Upper lobe of right lung (tissue), 1 donor: ENCODE data around the gene TUBB8. TPM values are rescaled to one million over a fixed set of nuclear protein-coding genes. Genes with fewer than 3 reads are reported as not detected.

Experiments
- ATAC-seq: fragments of 200-7000 bp; cut with Tn5 transposase; one replicate; pipeline ENCODE4 v1.9.1; 2020; ENCODE audit warnings: mild to moderate bottlenecking, moderate library complexity
- DNase-seq: peaks from one replicate; pipeline ENCODE4 v3.0.0-alpha.2; 2020
- H3K27ac ChIP-seq: fragments of 200-600 bp; one replicate; pipeline ENCODE4 v1.8.0; 2022
- H3K27me3 ChIP-seq: fragments of 200-600 bp; one replicate; pipeline ENCODE4 v1.8.0; 2022; ENCODE audit warnings: mild to moderate bottlenecking
- H3K36me3 ChIP-seq: fragments of 200-600 bp; one replicate; pipeline ENCODE4 v1.8.0; 2022
- H3K4me1 ChIP-seq: fragments of 200-600 bp; one replicate; pipeline ENCODE4 v1.8.0; 2022
- H3K4me3 ChIP-seq: fragments of 200-600 bp; one replicate; pipeline ENCODE4 v1.8.0; 2022; ENCODE audit warnings: mild to moderate bottlenecking
- H3K9me3 ChIP-seq: fragments of 200-600 bp; one replicate; pipeline ENCODE4 v1.8.0; 2022
- intact Hi-C: fragments of 100-400 bp; cut with DNase I; formaldehyde crosslinking; loops from one replicate; pipeline ENCODE4 v1.11.0; 2022
- total RNA-seq: library from RNA; stranded (reverse); fragmentation: NEBNext Ultra II Directional; extraction: Animal tissue kit (Norgen Biotek cat#: 25700); gene quantifications from one replicate; pipeline ENCODE4 v1.2.1, GENCODE V29; 2021
- TF ChIP-seq, protein P1 (sequence below): fragments of 200-600 bp; IDR thresholded peaks from one replicate; pipeline ENCODE4 v1.8.0; 2022; ENCODE audit warnings: antibody characterized with exemption
- donor health status: DM: no; HTN: yes; CAD: no; lungs with severe emphysema.

The TUBB8 gene
- total RNA-seq, 1 donor from 2014 or later, result 0.20 TPM

GRCh38 chr10:87177-88080 is 38.3 kb upstream of the TUBB8 start:
- H3K4me1 ChIP-seq, result peaks cover 7% of the 10 kb centered on the region
- intact Hi-C loops, result no loop called here
- no peaks in the 10 kb centered on the region for H3K9me3 ChIP-seq
- no peak overlapping the region for H3K4me3 ChIP-seq
- TF ChIP-seq, protein P1, sequence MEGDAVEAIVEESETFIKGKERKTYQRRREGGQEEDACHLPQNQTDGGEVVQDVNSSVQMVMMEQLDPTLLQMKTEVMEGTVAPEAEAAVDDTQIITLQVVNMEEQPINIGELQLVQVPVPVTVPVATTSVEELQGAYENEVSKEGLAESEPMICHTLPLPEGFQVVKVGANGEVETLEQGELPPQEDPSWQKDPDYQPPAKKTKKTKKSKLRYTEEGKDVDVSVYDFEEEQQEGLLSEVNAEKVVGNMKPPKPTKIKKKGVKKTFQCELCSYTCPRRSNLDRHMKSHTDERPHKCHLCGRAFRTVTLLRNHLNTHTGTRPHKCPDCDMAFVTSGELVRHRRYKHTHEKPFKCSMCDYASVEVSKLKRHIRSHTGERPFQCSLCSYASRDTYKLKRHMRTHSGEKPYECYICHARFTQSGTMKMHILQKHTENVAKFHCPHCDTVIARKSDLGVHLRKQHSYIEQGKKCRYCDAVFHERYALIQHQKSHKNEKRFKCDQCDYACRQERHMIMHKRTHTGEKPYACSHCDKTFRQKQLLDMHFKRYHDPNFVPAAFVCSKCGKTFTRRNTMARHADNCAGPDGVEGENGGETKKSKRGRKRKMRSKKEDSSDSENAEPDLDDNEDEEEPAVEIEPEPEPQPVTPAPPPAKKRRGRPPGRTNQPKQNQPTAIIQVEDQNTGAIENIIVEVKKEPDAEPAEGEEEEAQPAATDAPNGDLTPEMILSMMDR, result no peak
- DNase-seq (no peak), ATAC-seq (peak; percentile 43)
- no peaks in the 10 kb centered on the region for H3K36me3 ChIP-seq
- H3K27ac ChIP-seq, result no peak overlapping the region
- no peaks in the 10 kb centered on the region for H3K27me3 ChIP-seq

DNA sequence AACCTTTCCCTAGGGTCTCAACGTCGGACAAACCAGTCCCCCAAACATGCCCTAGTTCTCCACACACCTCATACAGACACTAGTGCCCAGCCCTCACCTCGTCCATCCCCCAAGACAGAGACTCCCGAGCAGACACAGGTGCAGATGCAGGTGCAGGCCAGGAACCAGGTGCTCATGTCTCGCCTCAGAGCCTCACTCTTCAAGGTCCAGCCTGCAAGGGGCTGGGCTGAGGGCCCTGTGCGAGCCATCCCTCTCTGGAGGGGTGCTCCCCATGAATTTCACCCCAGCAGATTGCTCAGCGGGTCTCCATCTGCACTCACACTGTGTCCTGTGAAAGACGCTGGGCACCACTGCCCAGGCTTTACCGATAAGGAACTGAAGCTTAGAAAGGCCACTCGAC is 36.9 kb upstream of the TUBB8 start:
- ATAC-seq (no peak), DNase-seq (no peak)
- Histone ChIP-seq H3K4me3 (no peak overlapping the region), H3K4me1 (no peaks in the 10 kb centered on the region), H3K9me3 (no peaks in the 10 kb centered on the region), H3K27me3 (no peaks in the 10 kb centered on the region), H3K36me3 (no peaks in the 10 kb centered on the region), H3K27ac (no peak overlapping the region)
- TF ChIP-seq, protein P1, result no peak
- intact Hi-C loops, result no loop called here

- no peaks in the 10 kb centered on the region for H3K9me3 ChIP-seq
- DNase-seq (no peak), ATAC-seq (no peak)
- H3K4me3 ChIP-seq, result no peak overlapping the region
- no peaks in the 10 kb centered on the region for H3K4me1 ChIP-seq
- no peaks in the 10 kb centered on the region for H3K36me3 ChIP-seq
- no peak overlapping the region for H3K27ac ChIP-seq
- H3K27me3 ChIP-seq, result no peaks in the 10 kb centered on the region
- intact Hi-C loops, result no loop called here
- TF ChIP-seq, protein P1, result no peak
Measured at GRCh38 chr10:85044-85443, 35.9 kb upstream of the TUBB8 start.

DNA sequence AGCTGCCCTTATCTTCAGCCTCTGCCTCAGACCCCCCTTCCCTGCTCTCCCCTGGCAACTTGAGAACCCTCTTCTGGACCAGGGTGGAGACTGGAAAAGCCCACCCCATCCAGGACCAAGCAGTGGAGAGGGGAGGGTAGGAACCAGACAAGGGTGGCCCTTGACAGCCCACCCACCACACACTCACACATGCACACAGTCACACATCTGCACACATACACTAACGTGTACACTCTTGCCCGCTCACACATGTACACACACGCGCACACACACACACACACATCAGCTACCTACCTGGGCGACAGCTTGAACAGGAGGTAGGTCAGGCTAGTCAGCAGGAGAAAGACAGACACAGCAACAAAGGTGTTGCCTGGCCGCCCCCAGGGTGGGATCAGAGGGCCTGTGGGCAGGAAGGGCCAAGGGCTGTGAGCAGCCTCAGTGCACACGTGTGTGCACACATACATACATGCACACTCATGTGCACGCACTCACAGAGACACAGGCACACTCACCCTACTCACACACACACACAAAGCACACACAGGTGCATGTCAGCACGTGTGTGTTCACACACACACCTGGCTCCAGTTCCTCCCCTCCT is 34.9 kb upstream of the TUBB8 start:
- Histone ChIP-seq H3K27ac (no peak overlapping the region), H3K27me3 (peaks cover 1% of the 10 kb centered on the region), H3K9me3 (no peaks in the 10 kb centered on the region), H3K4me3 (no peak overlapping the region), H3K4me1 (no peaks in the 10 kb centered on the region), H3K36me3 (no peaks in the 10 kb centered on the region)
- no peak for ATAC-seq
- no peak for DNase-seq
- intact Hi-C loops, result no loop called here
- TF ChIP-seq, protein P1, result no peak

- TF ChIP-seq, protein P1, result no peak
- Histone ChIP-seq H3K27me3 (peaks cover 4% of the 10 kb centered on the region), H3K4me1 (no peaks in the 10 kb centered on the region), H3K4me3 (no peak overlapping the region), H3K36me3 (no peaks in the 10 kb centered on the region), H3K27ac (no peak overlapping the region), H3K9me3 (no peaks in the 10 kb centered on the region)
- intact Hi-C loops, result no loop called here
- DNase-seq (no peak), ATAC-seq (no peak)
Measured at GRCh38 chr10:80477-81105, 31.5 kb upstream of the TUBB8 start.
